H9 (cell line): Measurements from ENCODE around the gene ADGRG4. TPM values are rescaled to one million over a fixed set of nuclear protein-coding genes. Genes with fewer than 3 reads are reported as not detected.

ENCODE experiments used
- DNase-seq: peaks from one replicate; pipeline ENCODE4 v3.0.0-alpha.2; 2017
- H2AFZ ChIP-seq: one replicate; pipeline ENCODE4 v1.6.1; 2013; ENCODE audit warnings: mild to moderate bottlenecking, low read length, control low read depth, moderate library complexity
- H2AK5ac ChIP-seq: 2 replicates; pipeline ENCODE4 v1.6.1; 2013; ENCODE audit warnings: low read length, control low read depth, mixed read lengths; ENCODE audit not compliant: insufficient read length
- H2BK120ac ChIP-seq: one replicate; pipeline ENCODE4 v1.6.1; 2013; ENCODE audit warnings: low read depth, mild to moderate bottlenecking, low read length, control low read depth, inconsistent platforms; ENCODE audit not compliant: poor library complexity, severe bottlenecking
- H2BK12ac ChIP-seq: 2 replicates; pipeline ENCODE4 v1.6.1; 2013; ENCODE audit warnings: low read length, control low read depth, mixed read lengths, low read depth; ENCODE audit not compliant: insufficient read length
- H2BK15ac ChIP-seq: 2 replicates; pipeline ENCODE4 v1.6.1; 2013; ENCODE audit warnings: low read depth, low read length, control low read depth
- H2BK20ac ChIP-seq: one replicate; pipeline ENCODE4 v1.6.1; 2013; ENCODE audit warnings: low read depth, mild to moderate bottlenecking, low read length, control low read depth, inconsistent platforms; ENCODE audit not compliant: poor library complexity, severe bottlenecking
- H2BK5ac ChIP-seq: 2 replicates; pipeline ENCODE4 v1.6.1; 2013; ENCODE audit warnings: low read length, control low read depth, mixed read lengths; ENCODE audit not compliant: insufficient read length
- H3K14ac ChIP-seq: 2 replicates; pipeline ENCODE4 v1.6.1; 2013; ENCODE audit warnings: low read length, control low read depth; ENCODE audit not compliant: insufficient read depth
- H3K18ac ChIP-seq: 2 replicates; pipeline ENCODE4 v1.6.1; 2013; ENCODE audit warnings: low read depth, mild to moderate bottlenecking, mixed read lengths, low read length, control low read depth; ENCODE audit not compliant: insufficient read length
- H3K23ac ChIP-seq: 2 replicates; pipeline ENCODE4 v1.6.1; 2013; ENCODE audit warnings: low read length, control low read depth, mixed read lengths, low read depth; ENCODE audit not compliant: insufficient read length
- H3K23me2 ChIP-seq: 2 replicates; pipeline ENCODE4 v1.6.1; 2013; ENCODE audit warnings: low read depth, mild to moderate bottlenecking, mixed read lengths, low read length, control low read depth; ENCODE audit not compliant: insufficient read length, poor library complexity, severe bottlenecking
- H3K27ac ChIP-seq: 2 replicates; pipeline ENCODE4 v1.5.1; 2013; ENCODE audit warnings: low read length, control low read depth, mixed read lengths, low read depth; ENCODE audit not compliant: insufficient read length
- H3K27me3 ChIP-seq: 2 replicates; pipeline ENCODE4 v1.6.1; 2013; ENCODE audit warnings: low read length, control low read depth, inconsistent platforms; ENCODE audit not compliant: insufficient read depth
- H3K4ac ChIP-seq: 2 replicates; pipeline ENCODE4 v1.6.1; 2013; ENCODE audit warnings: low read depth, mild to moderate bottlenecking, control low read depth, inconsistent platforms, low read length, moderate library complexity
- H3K4me1 ChIP-seq: 2 replicates; pipeline ENCODE4 v1.6.1; 2013; ENCODE audit warnings: low read length, control low read depth, inconsistent platforms; ENCODE audit not compliant: insufficient read depth
- H3K4me2 ChIP-seq: 2 replicates; pipeline ENCODE4 v1.6.1; 2013; ENCODE audit warnings: low read length, control low read depth, mixed read lengths; ENCODE audit not compliant: insufficient read length, insufficient read depth
- H3K56ac ChIP-seq: 2 replicates; pipeline ENCODE4 v1.6.1; 2013; ENCODE audit warnings: low read depth, mild to moderate bottlenecking, mixed read lengths, low read length, control low read depth; ENCODE audit not compliant: insufficient read length
- H3K79me1 ChIP-seq: 2 replicates; pipeline ENCODE4 v1.6.1; 2013; ENCODE audit warnings: low read depth, mild to moderate bottlenecking, moderate library complexity, low read length, control low read depth, inconsistent platforms; ENCODE audit not compliant: insufficient read depth, poor library complexity, severe bottlenecking
- H3K79me2 ChIP-seq: 2 replicates; pipeline ENCODE4 v1.6.1; 2013; ENCODE audit warnings: low read length, control low read depth, inconsistent platforms; ENCODE audit not compliant: insufficient read depth
- H3K9ac ChIP-seq: 2 replicates; pipeline ENCODE4 v1.6.1; 2013; ENCODE audit warnings: low read length, control low read depth, mixed read lengths; ENCODE audit not compliant: insufficient read length; ENCODE audit errors: extremely low read depth
- H3K9me3 ChIP-seq: one replicate; pipeline ENCODE4 v1.6.1; 2013; ENCODE audit warnings: low read depth, low read length, inconsistent platforms; ENCODE audit not compliant: control insufficient read depth
- H3T11ph ChIP-seq: one replicate; pipeline ENCODE4 v1.6.1; 2013; ENCODE audit warnings: mild to moderate bottlenecking, low read length, control low read depth, inconsistent platforms
- H4K20me1 ChIP-seq: one replicate; pipeline ENCODE4 v1.6.1; 2013; ENCODE audit not compliant: control insufficient read depth, insufficient read length, insufficient read depth
- H4K5ac ChIP-seq: 2 replicates; pipeline ENCODE4 v1.6.1; 2013; ENCODE audit warnings: low read depth, mild to moderate bottlenecking, mixed read lengths, low read length, control low read depth; ENCODE audit not compliant: insufficient read length
- H4K8ac ChIP-seq: replicated peaks from 2 replicates; pipeline ENCODE4 v1.6.1; 2013; ENCODE audit warnings: low read length, control low read depth, mixed read lengths, low read depth; ENCODE audit not compliant: insufficient read length
- H4K91ac ChIP-seq: 2 replicates; pipeline ENCODE4 v1.6.1; 2013; ENCODE audit warnings: low read depth, mild to moderate bottlenecking, moderate library complexity, mixed read lengths, low read length, control low read depth; ENCODE audit not compliant: insufficient read length
- H3K27ac Mint-ChIP-seq, 3 experiments: 2 replicates in 2 of 3; 3 replicates in 1 of 3; pipeline ENCODE4 v1.8.0; 2020 to 2021; ENCODE audit warnings: mixed read lengths in 3 of 3, mild to moderate bottlenecking in 1 of 3, moderate library complexity in 1 of 3
- H3K27me3 Mint-ChIP-seq: 2 replicates; pipeline ENCODE4 v1.8.0; 2021; ENCODE audit warnings: low read depth, mild to moderate bottlenecking, moderate library complexity, mixed read lengths
- H3K36me3 Mint-ChIP-seq, 3 experiments: 2 replicates in 2 of 3; 3 replicates in 1 of 3; pipeline ENCODE4 v1.8.0; 2020 to 2021; ENCODE audit warnings: low read depth in 3 of 3, mixed read lengths in 3 of 3; ENCODE audit not compliant: insufficient read depth in 1 of 3
- H3K4me1 Mint-ChIP-seq, 2 experiments: 2 replicates each; pipeline ENCODE4 v1.8.0; 2020; ENCODE audit warnings: mixed read lengths in 2 of 2
- H3K4me3 Mint-ChIP-seq, 2 experiments: 2 replicates in 1 of 2; 3 replicates in 1 of 2; pipeline ENCODE4 v1.8.0; 2020 to 2021; ENCODE audit warnings: mild to moderate bottlenecking in 2 of 2, mixed read lengths in 2 of 2, moderate library complexity in 1 of 2
- H3K9me3 Mint-ChIP-seq, 2 experiments: 2 replicates in 1 of 2; 3 replicates in 1 of 2; pipeline ENCODE4 v1.8.0; 2020; ENCODE audit warnings: mild to moderate bottlenecking in 2 of 2, mixed read lengths in 2 of 2, moderate library complexity in 1 of 2
- CTCF ChIP-seq: fragments of 200-600 bp; sonication (generic); conservative IDR thresholded peaks from 3 replicates; pipeline ENCODE4 v1.8.0; 2021; ENCODE audit warnings: antibody characterized with exemption, mild to moderate bottlenecking
- WGBS: extraction: QIAGEN DNeasy Blood & Tissue Kit; methylation state at CpG from one replicate; pipeline ENCODE4 v1.1.7; 2013; ENCODE audit warnings: missing lambda C conversion rate, low lambda C conversion rate, mixed read lengths; ENCODE audit not compliant: insufficient read length; ENCODE audit errors: extremely low coverage; 5-methylcytosine and 5-hydroxymethylcytosine counted together
- total RNA-seq: library from RNA; stranded (reverse); gene quantifications from 2 replicates; pipeline ENCODE4 v1.2.1, GENCODE V29; 2021

ADGRG4 gene
- total RNA-seq, 1 experiment from 2014 or later = not detected

- H3K27me3 Mint-ChIP-seq = peaks cover 2% of the 10 kb centered on the region; the same call in 1 of the 2 replicates
- H4K5ac ChIP-seq = no peak overlapping the region
- H2BK15ac ChIP-seq = no peak overlapping the region
- H3K36me3 Mint-ChIP-seq = peaks cover 0 to 3% (median 0%) of the 10 kb centered on the region in 3 experiments; a peak in 1 of 7 replicates
- H3K14ac ChIP-seq = no peak overlapping the region
- no peak overlapping the region for H2BK12ac ChIP-seq
- H3K4me3 Mint-ChIP-seq = no peak overlapping the region
- H3K9ac ChIP-seq = no peak overlapping the region
- no peak overlapping the region for H2AK5ac ChIP-seq
- no peaks in the 10 kb centered on the region for H3K4me1 Mint-ChIP-seq
- H3K4me2 ChIP-seq = no peak overlapping the region
- H2AFZ ChIP-seq = no peak overlapping the region
- H3K27ac ChIP-seq = no peak overlapping the region
- no peaks in the 10 kb centered on the region for H3K79me2 ChIP-seq
- no peaks in the 10 kb centered on the region for H3K23me2 ChIP-seq
- no peak overlapping the region for H2BK5ac ChIP-seq
- no peak overlapping the region for H3K23ac ChIP-seq
- H3K4me1 ChIP-seq = no peaks in the 10 kb centered on the region
- no peak overlapping the region for H3T11ph ChIP-seq
- no peak for TF ChIP-seq CTCF
- no peak overlapping the region for H2BK120ac ChIP-seq
- peaks cover 53 to 56% of the 10 kb centered on the region in 2 experiments for H3K9me3 Mint-ChIP-seq
- no peak overlapping the region for H3K18ac ChIP-seq
- H3K9me3 ChIP-seq = peaks cover 6% of the 10 kb centered on the region
- no CpG with 5 or more reads among the region's 3 CpGs for WGBS
- no peak overlapping the region for H3K27ac Mint-ChIP-seq
- H3K56ac ChIP-seq = no peak overlapping the region
- no peak overlapping the region for H3K4ac ChIP-seq
- no peak overlapping the region for H2BK20ac ChIP-seq
- no peak overlapping the region for H4K91ac ChIP-seq
- no peak for DNase-seq
- H3K79me1 ChIP-seq = no peaks in the 10 kb centered on the region
- H4K8ac ChIP-seq = no peak overlapping the region
- H4K20me1 ChIP-seq = no peaks in the 10 kb centered on the region
- no peaks in the 10 kb centered on the region for H3K27me3 ChIP-seq
Observed at GRCh38 chrX:136464589-136464988, 163.8 kb downstream of the ADGRG4 start.

Other genes with a start within 250 kb of the ADGRG4 start
- 20.0 and 22.0 TPM in 2 replicates for gene FHL1, start 153.4 kb upstream of the ADGRG4 start, total RNA-seq
- gene MAP7D3, start 49.6 kb upstream of the ADGRG4 start, total RNA-seq = 15.2 and 18.2 TPM in 2 replicates
- gene BRS3, start 187.0 kb downstream of the ADGRG4 start, total RNA-seq = not detected in 2 replicates
- gene HTATSF1, start 196.6 kb downstream of the ADGRG4 start, total RNA-seq = 49.5 and 51.5 TPM in 2 replicates
- not detected in 2 replicates for gene VGLL1, start 231.3 kb downstream of the ADGRG4 start, total RNA-seq